Central memory CD4-positive, alpha-beta T cell (primary cell): ENCODE results near the gene PARP6.

Experiments
- DNase-seq: peaks from one replicate; pipeline ENCODE4 v3.0.0; 2022

The PARP6 gene

DNA sequence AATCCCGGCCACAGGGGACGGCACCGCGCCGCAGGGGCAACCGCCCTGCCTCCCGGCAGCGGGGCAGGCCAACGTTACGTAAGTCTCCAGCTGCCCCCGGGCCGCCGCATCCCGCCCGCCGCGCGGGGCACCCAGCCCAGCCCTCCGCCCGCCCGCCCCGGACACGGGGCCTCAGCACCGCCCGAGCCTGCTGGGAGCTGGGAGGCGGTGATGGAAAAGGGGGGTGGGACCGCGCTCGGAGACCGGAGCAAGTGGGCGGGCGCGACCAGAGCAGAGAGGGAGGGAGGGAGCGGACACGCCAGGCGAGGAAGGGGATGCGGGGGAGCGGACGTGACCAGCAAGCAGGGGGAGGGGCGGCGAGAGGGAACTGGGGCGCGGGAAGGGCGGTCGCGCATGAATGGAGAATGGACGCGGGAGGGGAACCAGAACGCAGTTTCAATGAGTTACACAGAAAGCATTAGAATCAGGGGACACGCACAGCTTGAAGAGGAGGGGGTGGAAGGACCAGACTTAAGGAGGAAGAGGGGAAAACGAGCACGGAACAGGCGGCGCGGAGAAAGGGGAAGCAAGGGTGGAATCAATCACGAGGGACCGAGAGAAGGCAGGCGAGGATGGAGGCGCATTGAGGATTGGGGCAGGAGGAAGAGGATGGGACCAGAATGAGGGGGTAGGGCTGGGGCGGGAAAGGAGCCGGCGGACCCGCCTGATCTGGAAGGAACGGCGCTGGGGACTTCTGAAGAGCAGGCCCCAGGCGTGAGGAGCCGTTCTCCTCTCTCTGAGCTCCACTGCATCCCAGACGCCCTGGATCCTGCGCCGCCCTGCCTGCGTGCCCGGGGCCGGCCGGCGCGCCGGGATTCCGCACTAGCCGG, 41.9 kb downstream of the PARP6 start:
- DNase-seq = peak; percentile 40

DNA sequence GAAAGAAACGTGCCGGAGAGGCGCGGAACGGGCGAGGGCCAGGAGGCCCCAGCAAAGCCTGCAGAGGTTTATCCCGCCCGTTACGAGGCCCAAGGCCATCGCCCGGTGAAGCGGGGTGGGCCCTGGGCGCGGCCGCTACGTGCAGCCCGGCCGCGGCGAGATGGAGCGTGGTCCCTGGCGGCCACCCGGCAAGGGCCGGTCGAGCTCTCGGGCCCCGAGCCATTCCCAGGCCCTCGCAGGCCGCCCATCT, 42.5 kb downstream of the PARP6 start:
- DNase-seq = no peak

DNA sequence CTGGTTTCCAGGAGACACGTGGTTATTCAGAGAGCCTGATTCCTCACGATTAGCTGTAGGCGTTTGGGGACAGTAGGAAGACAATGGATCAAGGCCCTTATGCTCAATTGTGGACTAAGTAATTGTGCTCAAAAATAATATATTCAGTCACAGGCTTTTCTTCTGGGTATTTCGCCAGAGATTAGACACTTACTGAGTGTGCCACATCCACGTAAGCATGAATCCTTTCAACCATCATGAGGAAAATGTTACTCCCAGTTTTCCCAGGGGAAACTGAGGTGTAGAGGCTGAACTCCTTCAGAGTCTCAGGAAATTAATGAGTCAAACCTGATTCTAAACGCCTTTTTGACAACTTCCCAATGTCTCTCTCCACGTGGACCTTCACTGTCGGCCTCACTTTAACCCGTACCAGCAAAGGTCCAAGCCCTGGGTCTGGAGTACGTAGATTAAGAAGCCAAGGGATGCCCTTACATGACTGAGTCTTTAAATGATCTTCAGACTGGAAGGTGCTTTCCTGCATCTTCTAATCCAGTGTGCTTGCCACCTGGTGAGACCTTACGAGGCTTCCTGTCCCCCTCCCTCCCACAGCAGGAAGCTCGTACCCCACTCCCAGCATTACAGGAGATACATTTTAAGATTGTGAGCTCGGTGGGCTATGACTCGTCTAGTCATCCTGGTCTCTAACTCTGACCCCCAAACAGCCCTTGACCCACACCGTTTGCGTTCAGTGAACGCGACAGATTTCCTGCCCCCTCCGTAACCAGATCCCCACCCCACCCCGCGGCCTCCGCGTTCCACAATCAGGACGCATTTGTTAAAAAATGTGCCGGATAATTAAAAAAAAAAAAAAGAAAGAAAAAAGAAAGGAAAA, 43.0 kb downstream of the PARP6 start:
- DNase-seq = peak; percentile 55

DNA sequence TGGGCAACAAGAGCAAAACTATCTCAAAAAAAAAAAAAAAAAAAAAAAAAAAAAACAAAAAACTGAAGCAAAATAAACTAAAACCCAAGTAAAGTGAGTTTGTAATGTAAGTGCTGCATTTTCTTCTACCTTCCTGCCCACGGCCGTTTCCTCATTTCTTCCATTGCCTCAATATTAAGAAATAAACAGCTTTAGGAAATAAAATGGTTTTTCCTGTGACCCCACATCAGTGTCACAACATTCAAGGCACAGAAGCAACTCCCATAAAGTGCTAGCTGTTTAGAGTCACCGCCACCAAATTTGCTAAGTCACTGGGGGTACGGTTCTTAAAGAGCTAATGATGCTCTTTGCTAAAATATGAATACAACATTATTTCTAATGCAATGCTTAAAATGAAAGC, 44.6 kb downstream of the PARP6 start:
- no peak for DNase-seq

DNA sequence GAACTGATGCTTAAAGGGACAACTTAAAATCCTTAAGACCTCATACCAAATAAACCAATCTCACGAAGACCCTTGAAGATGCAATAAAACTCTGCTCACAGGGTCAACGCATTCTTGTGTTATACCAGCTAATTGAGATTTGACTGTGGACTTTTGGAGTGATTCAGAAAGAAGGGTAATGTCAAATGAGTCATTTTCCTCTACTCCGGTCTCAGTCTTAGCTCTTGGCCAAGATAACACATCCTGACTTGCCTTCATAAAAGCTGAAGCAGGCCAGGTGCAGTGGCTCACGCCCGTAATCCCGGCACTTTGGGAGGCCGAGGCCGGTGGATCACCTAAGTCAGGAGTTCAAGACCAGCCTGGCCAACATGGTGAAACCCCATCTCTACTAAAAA, 45.2 kb downstream of the PARP6 start:
- DNase-seq = peak; percentile 9

DNA sequence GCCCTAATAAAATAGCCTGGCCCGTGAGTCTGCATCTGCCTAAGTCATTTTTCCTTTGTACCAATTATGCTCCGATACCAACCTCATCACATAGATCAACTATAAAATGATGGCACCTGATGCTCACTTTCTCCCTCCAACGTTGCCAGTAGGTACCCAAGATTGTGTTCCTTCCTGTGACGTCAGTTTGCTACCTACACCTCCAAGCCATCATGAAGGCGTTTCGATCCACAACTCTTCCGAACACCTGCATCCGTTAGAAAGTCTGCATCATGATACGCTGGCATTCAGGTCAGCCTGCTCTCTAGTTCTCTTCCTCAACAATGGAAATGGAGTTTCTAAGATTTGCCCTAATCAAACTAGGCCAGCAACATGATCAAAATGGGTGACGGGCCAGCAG, 49.1 kb downstream of the PARP6 start:
- no peak for DNase-seq

DNA sequence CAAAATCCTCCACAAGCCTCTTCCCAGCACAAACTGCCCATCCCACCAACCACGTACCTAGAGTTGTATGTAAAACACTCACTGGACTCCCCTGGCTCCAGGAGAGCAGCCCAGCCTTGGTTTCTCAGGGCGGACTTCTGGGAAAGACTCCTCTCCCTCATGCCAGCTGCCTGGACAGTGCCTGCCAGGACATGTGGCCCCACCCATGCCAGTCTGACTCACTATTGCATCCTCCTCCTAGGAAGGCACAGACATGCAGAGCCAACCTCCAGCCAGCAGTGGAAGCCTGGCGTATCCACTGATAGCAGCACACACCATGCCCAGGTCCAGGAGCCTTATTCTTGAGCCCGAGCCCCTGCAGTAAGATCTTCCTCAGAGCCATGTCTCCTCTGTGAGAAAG, 50.0 kb downstream of the PARP6 start:
- no peak for DNase-seq

DNA sequence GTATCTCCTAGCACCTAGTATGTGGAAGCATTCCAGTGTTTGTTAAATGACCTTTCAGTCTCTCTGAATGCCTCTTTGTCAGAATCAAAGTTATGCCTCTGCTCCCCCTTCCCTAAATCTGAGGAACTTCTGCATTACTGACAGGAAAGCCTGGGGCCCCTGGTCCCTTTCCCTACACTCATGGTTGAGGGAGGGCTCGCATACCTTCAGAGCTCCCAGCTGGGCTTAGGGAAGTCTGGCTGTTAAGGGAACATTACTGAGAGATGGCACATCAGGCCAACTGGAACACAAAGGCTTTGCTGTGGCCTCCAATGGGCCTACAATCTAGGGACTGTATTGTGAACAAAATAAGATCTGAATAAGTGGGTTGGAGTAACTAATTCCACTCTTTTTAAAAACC, 51.7 kb downstream of the PARP6 start:
- DNase-seq = no peak

DNA sequence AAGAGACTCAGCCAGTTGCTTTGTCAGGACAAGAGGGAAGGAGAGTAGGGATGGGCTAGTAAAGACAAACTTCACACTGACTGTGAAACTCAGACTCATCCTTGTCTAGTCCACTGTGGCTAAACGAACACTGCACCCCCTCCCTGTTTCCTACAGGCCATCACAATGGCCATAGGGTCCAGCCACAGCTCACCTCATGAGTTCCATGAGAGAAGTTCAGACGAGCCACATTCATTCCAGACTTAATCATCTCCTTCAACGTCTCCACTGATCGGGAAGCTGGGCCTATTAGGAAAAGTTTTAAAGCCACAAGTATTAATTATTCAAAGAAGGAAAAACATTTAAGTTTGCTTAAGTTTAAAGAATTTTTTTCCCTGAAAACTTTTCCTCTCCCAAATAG, 55.1 kb downstream of the PARP6 start:
- no peak for DNase-seq

DNA sequence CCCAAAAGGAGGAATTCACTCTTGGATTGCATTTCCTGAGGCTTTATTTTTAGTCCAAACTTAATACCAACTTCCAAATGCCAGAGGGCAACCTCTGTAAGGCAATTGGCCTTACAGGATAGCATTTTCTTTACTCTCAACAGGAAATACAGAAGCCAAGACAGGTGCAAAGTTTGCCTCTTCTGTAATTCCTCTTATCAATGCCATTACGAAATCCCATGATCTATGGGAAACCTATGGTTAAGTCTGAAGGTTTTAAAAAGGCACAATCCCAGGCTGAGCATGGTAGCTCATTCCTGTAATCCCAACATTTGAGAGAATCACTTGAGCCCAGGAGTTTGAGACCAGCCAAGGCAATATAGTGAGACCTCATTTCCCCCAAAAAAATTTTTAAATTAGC, 56.3 kb downstream of the PARP6 start:
- no peak for DNase-seq

DNA sequence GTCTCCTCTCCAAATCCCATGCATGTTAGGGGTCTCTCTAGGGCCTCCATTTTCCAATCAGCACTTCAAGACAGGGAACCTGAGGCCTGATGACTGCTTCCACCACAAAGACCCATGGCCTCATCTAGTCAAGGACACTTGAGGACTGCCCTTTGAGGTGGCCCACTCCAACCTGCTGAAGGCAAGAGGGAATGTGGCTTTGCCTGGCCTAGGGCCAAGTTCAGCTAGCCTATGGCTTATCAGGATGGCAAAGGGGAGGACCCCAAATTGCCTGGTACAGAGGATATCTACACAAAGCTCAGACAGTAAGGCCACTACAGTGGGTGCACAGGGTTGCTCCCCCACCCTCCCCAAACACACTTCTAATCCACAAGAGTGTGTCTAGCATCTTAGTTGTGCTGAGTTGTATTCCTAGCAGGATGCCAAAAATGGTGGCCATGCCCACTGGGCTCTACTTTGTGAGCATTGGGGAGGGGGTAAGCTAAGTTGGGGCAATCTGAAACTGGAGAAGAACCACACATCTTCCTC, 64.7 kb downstream of the PARP6 start:
- DNase-seq = no peak

DNA sequence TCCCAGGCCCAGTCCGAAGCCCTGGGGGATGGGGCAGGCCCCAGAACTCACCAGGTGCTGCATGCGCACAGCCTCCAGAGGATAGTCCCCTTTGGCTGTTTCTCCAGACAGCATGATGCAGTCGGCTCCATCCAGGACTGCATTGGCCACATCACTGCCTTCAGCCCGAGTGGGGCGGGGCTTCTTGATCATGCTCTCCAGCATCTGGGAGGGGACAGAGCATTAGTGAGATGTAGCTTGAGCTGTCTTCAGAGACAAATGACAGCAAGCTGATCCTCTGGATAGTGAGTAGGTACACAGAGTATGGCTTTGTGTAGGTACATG, 65.7 kb downstream of the PARP6 start:
- no peak for DNase-seq

DNA sequence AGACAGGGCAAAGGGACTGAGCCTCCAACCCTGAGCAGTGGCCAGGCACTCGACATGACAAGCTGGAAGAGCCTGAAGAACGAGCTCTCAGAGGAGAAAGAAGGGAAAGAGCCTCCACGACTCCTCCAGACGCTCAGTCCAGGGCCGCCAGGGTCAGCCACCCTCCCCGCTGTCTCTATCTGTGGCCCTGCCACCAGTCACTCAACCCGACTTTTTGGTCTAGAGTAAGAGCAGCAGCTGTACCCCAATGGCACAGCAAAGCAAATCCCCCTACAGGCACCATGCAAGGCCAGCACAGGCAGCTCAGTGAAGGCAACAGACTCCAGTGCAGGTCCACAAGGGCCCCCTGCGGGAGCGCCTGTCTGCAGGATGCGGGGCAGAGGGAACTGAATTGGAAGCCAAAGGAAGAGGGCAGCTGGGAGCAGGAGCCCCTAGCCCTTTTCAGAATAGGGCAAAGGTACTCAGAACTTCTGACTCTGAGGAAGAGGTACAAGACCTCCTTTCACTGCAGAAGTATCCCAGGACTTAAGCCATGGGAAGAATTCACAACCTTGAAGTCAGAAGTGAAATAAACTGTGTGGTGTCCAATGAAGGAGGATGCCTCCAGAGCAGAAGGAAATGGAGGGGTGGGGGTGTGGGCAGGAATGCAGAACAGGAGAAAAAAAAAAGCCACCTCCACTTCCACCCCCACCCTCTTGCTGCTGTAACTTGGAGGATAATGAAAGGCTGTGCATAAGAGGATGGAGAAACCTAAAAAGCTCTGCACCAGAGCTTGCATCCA, 66.3 kb downstream of the PARP6 start:
- DNase-seq = no peak

DNA sequence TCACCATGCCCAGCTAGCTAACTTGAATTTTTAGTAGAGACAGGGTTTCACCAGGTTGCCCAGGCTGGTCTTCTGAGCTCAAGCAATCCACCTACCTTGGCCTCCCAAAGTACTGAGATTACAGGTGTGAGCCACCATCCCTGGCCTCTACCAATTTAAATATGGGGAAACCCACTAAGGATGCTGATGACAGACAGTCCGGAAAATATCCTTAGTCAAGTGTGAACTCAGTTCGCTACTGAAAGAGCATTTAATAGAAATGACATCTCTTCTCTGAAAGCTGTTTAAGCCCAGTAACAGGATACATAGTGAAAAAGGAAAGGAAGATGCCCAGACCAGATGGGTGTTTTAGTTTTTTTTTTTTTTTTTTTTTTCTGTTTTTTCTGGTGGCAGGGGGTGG, 67.1 kb downstream of the PARP6 start:
- DNase-seq = no peak

DNA sequence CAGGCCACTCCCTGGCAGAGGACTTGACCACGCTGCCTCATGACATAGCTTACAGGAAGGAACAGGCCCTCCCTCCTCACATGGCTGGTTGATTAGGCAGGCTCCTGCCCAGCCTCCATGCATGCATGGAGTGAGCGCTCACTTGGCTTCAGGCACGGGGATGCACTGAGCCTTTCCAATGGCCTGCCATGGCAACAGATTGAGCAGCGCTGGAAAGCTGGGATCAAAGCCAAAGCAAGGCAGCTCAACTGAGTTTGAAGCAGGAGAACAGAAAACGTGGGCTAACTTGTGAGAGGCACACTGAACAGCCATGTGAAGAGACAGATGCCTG, 68.9 kb downstream of the PARP6 start:
- DNase-seq = no peak

DNA sequence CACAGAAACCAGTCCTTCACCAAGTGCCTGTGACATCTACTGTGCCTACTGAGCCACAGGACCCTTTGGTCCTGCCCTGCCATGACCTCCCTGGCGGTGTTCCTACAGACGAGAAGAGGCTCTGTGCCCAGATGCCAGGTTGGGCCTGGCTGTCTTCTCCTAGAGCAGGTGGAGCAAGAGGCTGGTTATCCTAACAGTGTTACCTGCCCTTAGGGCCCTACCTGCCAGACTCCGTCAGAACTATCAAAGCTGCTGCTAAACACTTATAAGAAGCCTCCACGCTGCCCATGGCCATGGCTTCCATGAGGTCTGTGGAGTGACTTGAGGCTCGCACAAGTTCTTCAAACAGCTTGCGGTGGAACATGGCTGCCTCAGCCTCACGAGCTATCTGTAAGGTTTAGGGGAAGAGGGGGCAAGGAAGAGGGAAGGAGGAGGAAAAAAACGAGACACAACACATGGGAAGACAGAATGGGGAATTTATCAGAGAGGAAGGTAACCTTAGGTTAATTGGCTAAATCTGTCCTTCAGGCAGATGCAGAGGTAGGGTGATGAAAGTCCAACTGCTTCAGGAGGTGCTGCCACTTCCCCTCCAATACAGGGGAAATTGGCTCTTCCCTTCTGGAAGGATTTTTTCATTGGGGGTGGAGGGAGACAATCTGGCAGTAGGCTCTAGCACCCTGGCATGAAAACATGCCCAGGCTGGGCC, 69.4 kb downstream of the PARP6 start:
- DNase-seq = no peak

DNA sequence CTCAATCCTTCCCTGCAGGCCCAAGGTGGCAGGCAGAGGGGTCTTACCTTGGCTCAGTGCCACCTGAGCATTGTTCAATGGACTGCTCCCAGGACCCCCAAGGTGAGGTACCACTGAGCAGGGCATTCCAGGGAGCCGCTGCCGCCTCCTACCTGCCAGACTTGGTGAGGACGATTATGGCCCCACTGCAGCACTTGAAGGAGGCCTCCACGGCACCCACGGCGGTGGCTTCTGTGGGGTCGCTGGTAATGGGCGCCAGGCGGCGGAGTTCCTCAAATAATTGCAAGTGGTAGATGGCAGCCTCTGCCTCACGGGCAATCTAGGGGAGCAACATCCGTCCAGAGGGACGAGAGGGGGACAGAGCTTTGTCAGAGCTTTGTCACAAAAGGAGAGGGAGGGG, 70.1 kb downstream of the PARP6 start:
- DNase-seq = no peak

DNA sequence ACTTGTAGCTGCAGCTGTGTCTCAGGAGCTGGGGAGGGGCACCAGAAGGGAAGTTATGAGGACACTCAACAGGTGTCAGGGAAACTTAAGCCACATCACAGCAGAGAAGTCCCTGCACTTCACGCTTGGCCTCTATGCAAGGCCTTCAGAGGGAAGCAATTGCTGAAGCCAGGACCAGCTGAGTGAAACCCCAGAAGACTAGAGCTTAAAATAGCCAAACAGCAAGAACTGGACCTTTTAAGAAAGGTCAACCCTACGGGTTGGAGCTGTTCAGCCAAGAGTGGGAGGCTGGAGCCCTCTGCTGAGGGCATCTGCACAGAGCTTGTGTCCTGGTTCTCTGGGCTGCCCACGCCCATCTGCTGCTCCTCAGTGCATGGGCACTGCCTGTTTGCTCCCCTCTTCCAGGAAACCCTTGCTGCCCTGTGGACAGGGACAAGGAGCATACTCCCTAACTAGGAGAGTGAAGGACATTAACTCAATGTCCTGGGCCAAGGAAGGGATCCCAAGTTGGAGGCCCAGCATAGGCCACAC, 70.9 kb downstream of the PARP6 start:
- DNase-seq = no peak

DNA sequence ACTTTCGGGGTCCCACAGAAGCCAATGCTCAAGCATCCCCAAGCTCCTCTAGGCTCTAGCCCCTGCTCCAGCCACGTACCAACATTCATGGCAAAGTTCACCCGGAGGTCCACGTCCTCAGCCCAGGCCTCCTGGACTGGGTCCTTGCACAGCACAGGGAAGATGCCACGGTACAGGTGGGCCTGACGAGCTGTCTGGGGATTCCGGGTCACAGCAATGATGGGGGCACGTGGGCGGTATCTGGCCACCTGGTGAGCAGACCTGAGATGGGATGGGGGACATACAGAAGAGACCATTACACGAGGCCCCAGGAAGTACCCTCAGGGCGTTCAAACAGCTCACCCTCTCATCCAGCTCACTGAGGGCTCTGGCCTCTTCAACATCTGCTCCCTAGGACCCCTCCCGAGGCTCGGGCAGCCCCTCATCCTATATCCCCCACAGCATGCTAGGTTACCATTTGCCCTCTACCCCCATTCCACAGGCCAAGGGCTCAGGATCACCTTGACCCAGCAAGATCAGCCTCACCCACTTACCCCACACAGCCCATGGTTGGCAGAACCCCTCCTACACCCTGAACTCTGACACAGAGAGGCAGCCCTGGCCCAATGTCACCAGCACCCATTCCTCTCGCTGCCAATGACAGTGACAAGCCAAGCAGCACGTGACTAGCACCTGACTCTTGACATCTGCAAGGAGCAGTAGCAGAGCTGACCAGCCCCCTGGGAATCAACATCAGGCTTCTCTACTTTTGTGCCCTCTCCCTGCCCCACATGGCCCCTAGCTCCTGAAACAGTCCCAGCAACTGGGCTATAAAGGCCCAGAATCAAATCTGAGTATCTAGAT, 71.7 kb downstream of the PARP6 start:
- DNase-seq = no peak

DNA sequence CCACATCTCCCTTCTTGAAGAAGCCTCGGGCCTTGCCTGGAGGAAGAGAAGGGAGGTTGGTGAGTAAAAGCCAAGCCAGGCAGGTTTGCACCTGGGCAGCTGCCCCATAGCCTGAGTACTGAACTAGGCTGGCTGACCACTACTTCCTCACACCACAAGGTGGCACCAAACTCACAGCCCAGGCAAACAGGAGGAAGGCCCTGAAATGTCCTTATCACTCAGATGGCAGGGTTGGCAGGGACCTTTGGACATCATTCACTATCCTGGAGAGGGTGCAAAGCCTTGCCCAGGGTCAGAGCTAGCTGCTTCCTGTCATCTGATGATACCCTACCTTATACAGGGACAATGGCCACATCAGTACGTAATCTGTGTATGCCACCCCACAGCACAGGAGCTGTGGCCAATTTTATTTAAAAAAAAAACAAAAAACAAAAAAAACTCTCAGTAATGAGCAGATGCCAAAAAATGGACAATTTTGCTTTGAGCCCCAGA, 72.6 kb downstream of the PARP6 start:
- peak; percentile 64 for DNase-seq

DNA sequence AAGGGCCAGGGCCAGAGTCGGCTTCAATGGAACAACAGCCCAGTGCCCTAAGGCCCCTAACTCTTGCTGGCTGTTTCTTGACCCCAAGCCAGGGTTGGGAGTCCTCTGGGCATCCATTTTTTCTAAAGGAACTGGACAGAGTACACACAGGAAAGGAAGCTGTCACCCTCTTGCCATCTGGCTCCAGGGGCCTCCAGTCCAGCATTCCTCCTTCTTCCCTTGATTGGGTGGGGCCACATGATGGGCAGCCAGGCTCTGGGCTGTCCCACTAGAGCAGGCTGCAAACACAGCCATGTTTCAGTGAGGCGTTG, 73.2 kb downstream of the PARP6 start:
- DNase-seq = no peak
